DND-41 (cell line): ENCODE measurements around the gene TTLL9.

ENCODE experiments used
- ATAC-seq: fragments of 200-7000 bp; cut with Tn5 transposase; 3 replicates; pipeline ENCODE4 v1.9.1; 2021; ENCODE audit warnings: low read depth; ENCODE audit not compliant: insufficient read depth
- DNase-seq: peaks from one replicate; pipeline ENCODE4 v3.0.0-alpha.2; 2020
- H2AFZ ChIP-seq: 2 replicates; pipeline ENCODE4 v1.6.0; 2012; ENCODE audit warnings: low read depth, low read length
- H3K27ac ChIP-seq: 2 replicates; pipeline ENCODE4 v1.5.1; 2012; ENCODE audit warnings: low read length, inconsistent platforms
- H3K27me3 ChIP-seq: fragments of 200-600 bp; sonication (generic); 2 replicates; pipeline ENCODE4 v1.6.0; 2012; ENCODE audit warnings: low read length, mild to moderate bottlenecking, inconsistent platforms; ENCODE audit not compliant: insufficient read depth, poor library complexity
- H3K36me3 ChIP-seq: 2 replicates; pipeline ENCODE4 v1.5.1; 2012; ENCODE audit warnings: low read length, inconsistent platforms; ENCODE audit not compliant: insufficient read depth
- H3K4me1 ChIP-seq: 2 replicates; pipeline ENCODE4 v1.5.1; 2012; ENCODE audit warnings: mild to moderate bottlenecking, low read length; ENCODE audit not compliant: insufficient read depth
- H3K4me2 ChIP-seq: 2 replicates; pipeline ENCODE4 v1.6.0; 2012; ENCODE audit warnings: mild to moderate bottlenecking, moderate library complexity, low read length, inconsistent platforms; ENCODE audit not compliant: insufficient read depth
- H3K4me3 ChIP-seq, 2 experiments: fragments of 200-600 bp in 1 of 2; shearing (Covaris generic) in 1 of 2; 2 replicates each; pipeline ENCODE4 v1.5.1; 2012 to 2016; ENCODE audit warnings: inconsistent platforms in 2 of 2, low read length in 2 of 2, mild to moderate bottlenecking in 2 of 2, low read depth in 1 of 2, moderate library complexity in 1 of 2
- H3K79me2 ChIP-seq: 2 replicates; pipeline ENCODE4 v1.6.0; 2012; ENCODE audit warnings: low read length, inconsistent platforms; ENCODE audit not compliant: insufficient read depth
- H3K9ac ChIP-seq: 2 replicates; pipeline ENCODE4 v1.6.0; 2012; ENCODE audit warnings: low read depth, mild to moderate bottlenecking, inconsistent platforms, low read length, moderate library complexity
- H3K9me3 ChIP-seq: 2 replicates; pipeline ENCODE4 v1.5.1; 2012; ENCODE audit warnings: low read length, moderate library complexity, mild to moderate bottlenecking, inconsistent platforms; ENCODE audit not compliant: insufficient read depth, severe bottlenecking
- H4K20me1 ChIP-seq: 2 replicates; pipeline ENCODE4 v1.6.0; 2012; ENCODE audit warnings: low read length; ENCODE audit not compliant: insufficient read depth
- EZH2 ChIP-seq: IDR thresholded peaks from 3 replicates; pipeline ENCODE4 v1.6.1; 2012; ENCODE audit warnings: borderline replicate concordance, low read depth, mild to moderate bottlenecking, moderate library complexity, low read length, inconsistent platforms; ENCODE audit not compliant: severe bottlenecking
- TF ChIP-seq, protein P1 (sequence below): IDR thresholded peaks from 2 replicates; pipeline ENCODE4 v1.5.1; 2012; ENCODE audit warnings: borderline replicate concordance, low read length, moderate library complexity, mild to moderate bottlenecking; ENCODE audit not compliant: poor library complexity, severe bottlenecking; ENCODE audit errors: extremely low read depth

Gene TTLL9

GRCh38 chr20:31951203-31951529 lies 80.7 kb downstream of the TTLL9 start:
- H2AFZ ChIP-seq: peak overlapping the region; percentile 78
- H3K36me3 ChIP-seq: peaks cover 43% of the 10 kb centered on the region
- peak overlapping the region; percentile 80 for H3K27ac ChIP-seq
- peaks cover 2% of the 10 kb centered on the region for H3K27me3 ChIP-seq
- peaks cover 27% of the 10 kb centered on the region for H4K20me1 ChIP-seq
- ATAC-seq (no peak), DNase-seq (no peak)
- TF ChIP-seq EZH2: no peak
- TF ChIP-seq, protein P1, sequence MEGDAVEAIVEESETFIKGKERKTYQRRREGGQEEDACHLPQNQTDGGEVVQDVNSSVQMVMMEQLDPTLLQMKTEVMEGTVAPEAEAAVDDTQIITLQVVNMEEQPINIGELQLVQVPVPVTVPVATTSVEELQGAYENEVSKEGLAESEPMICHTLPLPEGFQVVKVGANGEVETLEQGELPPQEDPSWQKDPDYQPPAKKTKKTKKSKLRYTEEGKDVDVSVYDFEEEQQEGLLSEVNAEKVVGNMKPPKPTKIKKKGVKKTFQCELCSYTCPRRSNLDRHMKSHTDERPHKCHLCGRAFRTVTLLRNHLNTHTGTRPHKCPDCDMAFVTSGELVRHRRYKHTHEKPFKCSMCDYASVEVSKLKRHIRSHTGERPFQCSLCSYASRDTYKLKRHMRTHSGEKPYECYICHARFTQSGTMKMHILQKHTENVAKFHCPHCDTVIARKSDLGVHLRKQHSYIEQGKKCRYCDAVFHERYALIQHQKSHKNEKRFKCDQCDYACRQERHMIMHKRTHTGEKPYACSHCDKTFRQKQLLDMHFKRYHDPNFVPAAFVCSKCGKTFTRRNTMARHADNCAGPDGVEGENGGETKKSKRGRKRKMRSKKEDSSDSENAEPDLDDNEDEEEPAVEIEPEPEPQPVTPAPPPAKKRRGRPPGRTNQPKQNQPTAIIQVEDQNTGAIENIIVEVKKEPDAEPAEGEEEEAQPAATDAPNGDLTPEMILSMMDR: no peak
- H3K9ac ChIP-seq: peak overlapping the region; percentile 80
- H3K9me3 ChIP-seq: peaks cover 4% of the 10 kb centered on the region
- peaks cover 37% of the 10 kb centered on the region for H3K79me2 ChIP-seq
- H3K4me2 ChIP-seq: peak overlapping the region; percentile 89
- H3K4me1 ChIP-seq: peaks cover 19% of the 10 kb centered on the region
- peak overlapping the region; percentile 87 to 89 for H3K4me3 ChIP-seq

GRCh38 chr20:31951530-31952453 lies 81.4 kb downstream of the TTLL9 start, which contains the start of gene PDRG1:
TSS of gene PDRG1 (minus strand) at chr20:31952046. CDS start at chr20:31951961, 85 bp downstream.
- H3K9ac ChIP-seq: peak within 1 kb of the TSS; percentile 80
- H3K9me3 ChIP-seq: peaks cover 4% of the 10 kb centered on the region
- TF ChIP-seq EZH2: no peak
- TF ChIP-seq, protein P1: peak; percentile 99
- H3K79me2 ChIP-seq: peaks cover 37% of the 10 kb centered on the region
- peak within 1 kb of the TSS; percentile 80 for H3K27ac ChIP-seq
- peak; percentile 96 for ATAC-seq
- peak within 1 kb of the TSS; percentile 78 for H2AFZ ChIP-seq
- H4K20me1 ChIP-seq: peaks cover 27% of the 10 kb centered on the region
- H3K27me3 ChIP-seq: peaks cover 8% of the 10 kb centered on the region
- peaks cover 19% of the 10 kb centered on the region for H3K4me1 ChIP-seq
- DNase-seq: peak; percentile 98
- H3K4me3 ChIP-seq: peak within 1 kb of the TSS; percentile 87 to 89
- H3K36me3 ChIP-seq: peaks cover 37% of the 10 kb centered on the region
- peak within 1 kb of the TSS; percentile 89 for H3K4me2 ChIP-seq

GRCh38 chr20:31953556-31954148 lies 83.2 kb downstream of the TTLL9 start:
- H4K20me1 ChIP-seq: peaks cover 22% of the 10 kb centered on the region
- peaks cover 30% of the 10 kb centered on the region for H3K79me2 ChIP-seq
- no peak overlapping the region for H3K27ac ChIP-seq
- no peak overlapping the region for H3K4me3 ChIP-seq
- no peak for ATAC-seq
- H3K9me3 ChIP-seq: no peaks in the 10 kb centered on the region
- TF ChIP-seq EZH2: no peak
- TF ChIP-seq, protein P1: no peak
- no peak overlapping the region for H2AFZ ChIP-seq
- H3K4me2 ChIP-seq: no peak overlapping the region
- peaks cover 19% of the 10 kb centered on the region for H3K4me1 ChIP-seq
- H3K27me3 ChIP-seq: peaks cover 13% of the 10 kb centered on the region
- DNase-seq: no peak
- H3K9ac ChIP-seq: no peak overlapping the region
- H3K36me3 ChIP-seq: peaks cover 18% of the 10 kb centered on the region
